MCF 10A (cell line): Measurements from ENCODE around the gene NFE2L1. TPM values are rescaled to one million over a fixed set of nuclear protein-coding genes. Genes with fewer than 3 reads are reported as not detected.

Experiments used
- BruUV-seq: library from RNA; stranded (reverse); fragments of 400-500 nt; replicated peaks from 2 replicates; lab custom pipeline; 2021; lab: Mats Ljungman, UMichigan
- CTCF ChIA-PET: fragments of 300-600 bp; sonication (Branson Sonifier 250); formaldehyde crosslinking; extraction: SDS; loops from one replicate; lab custom pipeline; 2021; ENCODE audit warnings: antibody characterized with exemption, inconsistent platforms; lab: Yijun Ruan, JAX
- POLR2A ChIA-PET: fragments of 300-600, 350-650 bp; sonication (Branson Sonifier 250); formaldehyde crosslinking; extraction: SDS; loops from one replicate; lab custom pipeline; 2020; ENCODE audit warnings: antibody characterized with exemption, inconsistent platforms; lab: Yijun Ruan, JAX
- DNase-seq: peaks from one replicate; pipeline ENCODE4 v3.0.0-alpha.2; 2018; ENCODE audit not compliant: unreplicated experiment
- H3K27ac Mint-ChIP-seq: one replicate; pipeline ENCODE4 v1.8.0; 2022; ENCODE audit warnings: mild to moderate bottlenecking, low read depth, mixed read lengths; ENCODE audit not compliant: unreplicated experiment
- H3K27me3 Mint-ChIP-seq: one replicate; pipeline ENCODE4 v1.8.0; 2022; ENCODE audit warnings: mixed read lengths; ENCODE audit not compliant: insufficient read depth, unreplicated experiment
- H3K36me3 Mint-ChIP-seq: one replicate; pipeline ENCODE4 v1.8.0; 2022; ENCODE audit warnings: mild to moderate bottlenecking, moderate library complexity, mixed read lengths; ENCODE audit not compliant: insufficient read depth, unreplicated experiment
- H3K4me1 Mint-ChIP-seq: one replicate; pipeline ENCODE4 v1.8.0; 2022; ENCODE audit warnings: mixed read lengths; ENCODE audit not compliant: insufficient read depth, unreplicated experiment
- H3K4me3 Mint-ChIP-seq: one replicate; pipeline ENCODE4 v1.8.0; 2022; ENCODE audit warnings: mild to moderate bottlenecking, moderate library complexity, mixed read lengths; ENCODE audit not compliant: unreplicated experiment
- H3K9me3 Mint-ChIP-seq: one replicate; pipeline ENCODE4 v1.8.0; 2022; ENCODE audit warnings: mixed read lengths; ENCODE audit not compliant: unreplicated experiment
- CTCF ChIP-seq: fragments of 200-600 bp; IDR thresholded peaks from one replicate; pipeline ENCODE4 v1.8.0; 2022; ENCODE audit warnings: antibody characterized with exemption, mild to moderate bottlenecking; ENCODE audit not compliant: unreplicated experiment
- intact Hi-C: fragments of 100-400 bp; cut with micrococcal nuclease; formaldehyde crosslinking; loops from 2 replicates; pipeline ENCODE4 v1.14.1; 2022
- total RNA-seq: library from RNA; stranded (reverse); gene quantifications from 2 replicates; pipeline ENCODE4 v1.2.3, GENCODE V29; 2022

NFE2L1 gene
- total RNA-seq, 1 experiment from 2014 or later: 235 TPM

GRCh38 chr17:48002266-48002915, 45.8 kb upstream of the NFE2L1 start:
- peaks cover 8% of the 10 kb centered on the region for H3K4me1 Mint-ChIP-seq
- H3K27me3 Mint-ChIP-seq: no peaks in the 10 kb centered on the region
- H3K27ac Mint-ChIP-seq: peak overlapping the region; percentile 74
- ChIA-PET CTCF (interaction anchor here (1.2 to 1.8 kb wide), 3 partner anchors 16 to 48 kb away, joined by 3 to 6 read pairs (median 5); no protein-coding TSS in a partner anchor), POLR2A (interaction anchor here (1.1 to 1.4 kb wide), 3 partner anchors 16 to 31 kb away, joined by 3 to 7 read pairs (median 6); partner anchors contain the start of gene CDK5RAP3)
- no peak overlapping the region for H3K4me3 Mint-ChIP-seq
- no peaks in the 10 kb centered on the region for H3K9me3 Mint-ChIP-seq
- intact Hi-C loops: no loop called here
- H3K36me3 Mint-ChIP-seq: no peaks in the 10 kb centered on the region
- no TSS peak for BruUV-seq
- DNase-seq: peak; percentile 51
- TF ChIP-seq CTCF: no peak

GRCh38 chr17:48002916-48003416, 45.2 kb upstream of the NFE2L1 start:
- peaks cover 8% of the 10 kb centered on the region for H3K4me1 Mint-ChIP-seq

GRCh38 chr17:48003417-48004151, 44.6 kb upstream of the NFE2L1 start:
- Mint-ChIP-seq H3K4me3 (no peak overlapping the region), H3K9me3 (no peaks in the 10 kb centered on the region), H3K36me3 (no peaks in the 10 kb centered on the region), H3K4me1 (peaks cover 8% of the 10 kb centered on the region), H3K27me3 (no peaks in the 10 kb centered on the region), H3K27ac (no peak overlapping the region)
- POLR2A ChIA-PET: interaction anchor here (1.1 to 1.4 kb wide), 3 partner anchors 15 to 32 kb away, joined by 3 to 7 read pairs (median 6); partner anchors contain the start of gene CDK5RAP3
- DNase-seq: no peak
- CTCF ChIA-PET: interaction anchor here (0.7 to 1.8 kb wide), 7 partner anchors 14 to 112 kb away, joined by 3 to 8 read pairs (median 3); no protein-coding TSS in a partner anchor
- no TSS peak for BruUV-seq
- TF ChIP-seq CTCF: no peak
- intact Hi-C loops: no loop called here

More at GRCh38 chr17:48002916-48003416, 45.2 kb upstream of the NFE2L1 start:
- no peak for DNase-seq
- BruUV-seq: no TSS peak
- CTCF ChIA-PET: interaction anchor here (1.2 to 1.8 kb wide), 4 partner anchors 14 to 47 kb away, joined by 3 to 6 read pairs (median 4); no protein-coding TSS in a partner anchor
- H3K4me3 Mint-ChIP-seq: no peak overlapping the region
- intact Hi-C loops: no loop called here
- POLR2A ChIA-PET: interaction anchor here (1.1 to 1.4 kb wide), 3 partner anchors 15 to 32 kb away, joined by 3 to 7 read pairs (median 6); partner anchors contain the start of gene CDK5RAP3
- H3K9me3 Mint-ChIP-seq: no peaks in the 10 kb centered on the region
- H3K27ac Mint-ChIP-seq: peak overlapping the region; percentile 74
- no peaks in the 10 kb centered on the region for H3K27me3 Mint-ChIP-seq
- TF ChIP-seq CTCF: no peak
- H3K36me3 Mint-ChIP-seq: no peaks in the 10 kb centered on the region
